Thyroid gland (tissue), 4 donors: Measurements from ENCODE around the gene PDGFRB. TPM values are rescaled to one million over a fixed set of nuclear protein-coding genes. Genes with fewer than 3 reads are reported as not detected.

Experiments
- DNase-seq, 2 donors: peaks; one replicate each; pipeline ENCODE4 v3.0.0-alpha.2; 2019
- H3K27ac ChIP-seq, 3 donors: fragments of 200-600 bp; sonication (generic); 1 replicate in 2 of 3; 2 replicates in 1 of 3; pipeline ENCODE4 v1.5.1; 2016 to 2019; ENCODE audit warnings: mild to moderate bottlenecking in 1 of 3, moderate library complexity in 1 of 3
- H3K27me3 ChIP-seq: fragments of 200-600 bp; sonication (generic); one replicate; pipeline ENCODE4 v1.5.1; 2019
- H3K36me3 ChIP-seq, 2 donors: fragments of 200-600 bp; sonication (generic); one replicate each; pipeline ENCODE4 v1.5.1; 2016 to 2019
- H3K4me1 ChIP-seq, 2 donors: fragments of 200-600 bp; sonication (generic); one replicate each; pipeline ENCODE4 v1.5.1; 2017 to 2019
- H3K4me3 ChIP-seq, 3 donors: fragments of 200-600 bp; sonication (generic); replicated peaks in 1 of 3; 1 replicate in 2 of 3; 2 replicates in 1 of 3; pipeline ENCODE4 v1.5.1; 2016; ENCODE audit warnings: mild to moderate bottlenecking in 1 of 3
- H3K9me3 ChIP-seq: fragments of 200-600 bp; sonication (generic); one replicate; pipeline ENCODE4 v1.5.1; 2017
- CTCF ChIP-seq, 6 experiments: fragments of 200-600 bp in 3 of 6; fragments of 450-650 bp in 3 of 6; sonication (generic) in 3 of 6; IDR thresholded peaks; one replicate each; pipeline ENCODE4 v1.5.1; 2016 to 2019; ENCODE audit warnings: antibody characterized with exemption in 6 of 6, mild to moderate bottlenecking in 2 of 6, inconsistent platforms in 1 of 6, moderate library complexity in 1 of 6
- POLR2A ChIP-seq, 2 donors: fragments of 450-650 bp; IDR thresholded peaks; one replicate each; pipeline ENCODE4 v1.6.1; 2017; ENCODE audit warnings: antibody characterized with exemption in 2 of 2, mild to moderate bottlenecking in 2 of 2, moderate library complexity in 1 of 2
- WGBS, 2 donors: methylation state at CpG; one replicate each; pipeline ENCODE4 v1.1.5; 2017; 5-methylcytosine and 5-hydroxymethylcytosine counted together
- intact Hi-C: fragments of 100-400 bp; cut with DNase I; formaldehyde crosslinking; loops from one replicate; pipeline ENCODE4 v1.15.1; 2023
- total RNA-seq, 4 donors: library from RNA; depleted of rRNA; stranded (reverse); fragments of >200 nt; gene quantifications; one replicate each; pipeline ENCODE4 v1.2.3, GENCODE V29; 2016

The PDGFRB gene
- total RNA-seq, 4 donors from 2014 or later, result 47.3 to 108 (median 84.8) TPM

GRCh38 chr5:150068472-150068871 lies 87.2 kb downstream of the PDGFRB start:
- no peak overlapping the region for H3K27ac ChIP-seq
- no peak for DNase-seq
- TF ChIP-seq POLR2A (IDR thresholded peaks at IDR 0.05) (no peak), CTCF (IDR thresholded peaks at IDR 0.05) (no peak)
- WGBS, 2 donors, result 48 to 51% methylated on average over 3 to 4 of the region's 4 CpGs
- H3K9me3 ChIP-seq, result no peaks in the 10 kb centered on the region
- no peak overlapping the region for H3K4me3 ChIP-seq
- no peaks in the 10 kb centered on the region for H3K4me1 ChIP-seq
- H3K36me3 ChIP-seq, result no peaks in the 10 kb centered on the region
- intact Hi-C loops, result no loop called here
- H3K27me3 ChIP-seq, result no peaks in the 10 kb centered on the region

- H3K36me3 ChIP-seq, result no peaks in the 10 kb centered on the region
- H3K27ac ChIP-seq, result no peak overlapping the region
- no peaks in the 10 kb centered on the region for H3K9me3 ChIP-seq
- intact Hi-C loops, result no loop called here
- no peaks in the 10 kb centered on the region for H3K27me3 ChIP-seq
- H3K4me1 ChIP-seq, result no peaks in the 10 kb centered on the region
- DNase-seq, result no peak
- TF ChIP-seq CTCF (IDR thresholded peaks at IDR 0.05), result no peak
- TF ChIP-seq POLR2A (IDR thresholded peaks at IDR 0.05), result no peak
- 92 to 100% methylated on average over 4 to 5 of the region's 6 CpGs for WGBS, 2 donors
- H3K4me3 ChIP-seq, result no peak overlapping the region
These were observed 87.6 kb downstream of the PDGFRB start for GRCh38 chr5:150068071-150068470.

- Histone ChIP-seq H3K36me3 (no peaks in the 10 kb centered on the region), H3K4me1 (no peaks in the 10 kb centered on the region), H3K27me3 (no peaks in the 10 kb centered on the region), H3K27ac (no peak overlapping the region), H3K4me3 (no peak overlapping the region), H3K9me3 (no peaks in the 10 kb centered on the region)
- 89 to 92% methylated on average over 6 of the region's 6 CpGs for WGBS, 2 donors
- TF ChIP-seq CTCF (IDR thresholded peaks at IDR 0.05) (no peak), POLR2A (IDR thresholded peaks at IDR 0.05) (no peak)
- no peak for DNase-seq
- intact Hi-C loops, result no loop called here
These were observed 88.2 kb downstream of the PDGFRB start for GRCh38 chr5:150067405-150067960.

GRCh38 chr5:150066901-150067396 lies 88.7 kb downstream of the PDGFRB start:
- no peaks in the 10 kb centered on the region for H3K4me1 ChIP-seq
- H3K4me3 ChIP-seq, result no peak overlapping the region
- H3K36me3 ChIP-seq, result no peaks in the 10 kb centered on the region
- no peaks in the 10 kb centered on the region for H3K27me3 ChIP-seq
- no peak for TF ChIP-seq POLR2A (IDR thresholded peaks at IDR 0.05)
- no peak for TF ChIP-seq CTCF (IDR thresholded peaks at IDR 0.05)
- WGBS, 2 donors, result 76 to 94% methylated on average over 2 of the region's 2 CpGs
- intact Hi-C loops, result no loop called here
- H3K27ac ChIP-seq, result no peak overlapping the region
- no peak for DNase-seq
- no peaks in the 10 kb centered on the region for H3K9me3 ChIP-seq

GRCh38 chr5:150066436-150066835 lies 89.2 kb downstream of the PDGFRB start:
- no peaks in the 10 kb centered on the region for H3K4me1 ChIP-seq
- TF ChIP-seq CTCF (IDR thresholded peaks at IDR 0.05), result no peak
- TF ChIP-seq POLR2A (IDR thresholded peaks at IDR 0.05), result no peak
- H3K9me3 ChIP-seq, result no peaks in the 10 kb centered on the region
- DNase-seq, result no peak
- H3K27ac ChIP-seq, result no peak overlapping the region
- no peaks in the 10 kb centered on the region for H3K36me3 ChIP-seq
- no peak overlapping the region for H3K4me3 ChIP-seq
- intact Hi-C loops, result no loop called here
- WGBS, 2 donors, result 82 to 95% methylated on average over 5 of the region's 5 CpGs
- no peaks in the 10 kb centered on the region for H3K27me3 ChIP-seq
